Measurements from ENCODE around the gene SERTAD2. TPM values are rescaled to one million over a fixed set of nuclear protein-coding genes. Genes with fewer than 3 reads are reported as not detected.

The SERTAD2 gene
- total RNA-seq, 2 donors from 2014 or later: 11.2 to 20.7 TPM

GRCh38 chr2:64626146-64626809 lies 27.4 kb downstream of the SERTAD2 start:
- no peak overlapping the region for H3K27ac ChIP-seq
- intact Hi-C loops (cut with DNase I): no loop called here

DNA sequence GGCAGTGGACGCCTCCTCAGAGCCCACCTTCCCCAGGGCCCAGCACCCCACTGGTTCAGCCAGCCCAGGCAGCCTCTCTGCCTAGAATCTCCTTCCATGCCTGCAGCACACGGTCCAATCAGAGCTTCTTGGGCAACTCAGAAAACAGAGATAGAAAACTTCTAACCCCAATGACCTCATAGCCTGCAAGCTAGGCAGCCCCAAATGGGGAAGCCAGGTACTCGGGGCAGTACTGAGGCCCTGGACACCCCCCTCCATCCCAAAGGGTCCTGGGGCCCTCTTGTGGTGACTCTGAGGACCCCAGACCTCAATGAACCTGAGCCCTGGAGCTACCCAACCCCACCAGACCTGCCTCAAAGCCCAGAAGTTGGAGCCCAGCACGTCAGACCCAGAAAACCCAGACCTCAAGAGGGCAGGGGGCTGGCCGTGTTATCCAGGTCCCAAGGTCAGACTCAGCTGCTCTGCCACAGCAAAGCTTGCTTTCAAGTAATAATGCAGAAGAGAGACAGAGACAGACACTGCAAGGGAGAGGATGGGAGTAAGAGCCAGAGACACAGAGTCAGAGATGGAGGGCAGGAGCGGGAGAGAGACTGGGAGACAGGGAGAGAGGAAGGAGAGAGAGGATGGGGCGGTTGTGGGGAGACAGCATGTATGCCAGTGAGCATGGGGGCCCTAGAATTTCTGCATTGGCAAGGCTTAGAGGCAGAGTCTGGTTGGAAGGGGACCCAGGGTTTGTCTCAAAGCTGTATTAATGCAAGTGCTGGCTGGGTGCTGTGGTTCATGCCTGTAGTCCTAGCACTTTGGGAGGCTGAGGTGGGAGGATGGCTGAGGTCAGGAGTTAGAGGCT lies 28.2 kb downstream of the SERTAD2 start:
- Histone ChIP-seq H3K27ac (no peak overlapping the region), H3K4me1 (no peaks in the 10 kb centered on the region), H3K27me3 (no peaks in the 10 kb centered on the region), H3K4me3 (no peak overlapping the region), H3K9me3 (no peaks in the 10 kb centered on the region), H3K36me3 (no peaks in the 10 kb centered on the region), H3K9ac (ENCODE audit: low read depth in 2 of 2, low read length in 2 of 2) (no peak overlapping the region)
- TF ChIP-seq, protein P1, sequence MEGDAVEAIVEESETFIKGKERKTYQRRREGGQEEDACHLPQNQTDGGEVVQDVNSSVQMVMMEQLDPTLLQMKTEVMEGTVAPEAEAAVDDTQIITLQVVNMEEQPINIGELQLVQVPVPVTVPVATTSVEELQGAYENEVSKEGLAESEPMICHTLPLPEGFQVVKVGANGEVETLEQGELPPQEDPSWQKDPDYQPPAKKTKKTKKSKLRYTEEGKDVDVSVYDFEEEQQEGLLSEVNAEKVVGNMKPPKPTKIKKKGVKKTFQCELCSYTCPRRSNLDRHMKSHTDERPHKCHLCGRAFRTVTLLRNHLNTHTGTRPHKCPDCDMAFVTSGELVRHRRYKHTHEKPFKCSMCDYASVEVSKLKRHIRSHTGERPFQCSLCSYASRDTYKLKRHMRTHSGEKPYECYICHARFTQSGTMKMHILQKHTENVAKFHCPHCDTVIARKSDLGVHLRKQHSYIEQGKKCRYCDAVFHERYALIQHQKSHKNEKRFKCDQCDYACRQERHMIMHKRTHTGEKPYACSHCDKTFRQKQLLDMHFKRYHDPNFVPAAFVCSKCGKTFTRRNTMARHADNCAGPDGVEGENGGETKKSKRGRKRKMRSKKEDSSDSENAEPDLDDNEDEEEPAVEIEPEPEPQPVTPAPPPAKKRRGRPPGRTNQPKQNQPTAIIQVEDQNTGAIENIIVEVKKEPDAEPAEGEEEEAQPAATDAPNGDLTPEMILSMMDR (IDR thresholded peaks at IDR 0.05): no peak
- intact Hi-C loops (cut with DNase I): no loop called here
- no peak for DNase-seq

More at GRCh38 chr2:64626146-64626809, 27.4 kb downstream of the SERTAD2 start:
- Histone ChIP-seq H3K9ac (ENCODE audit: low read depth in 2 of 2, low read length in 2 of 2) (no peak overlapping the region), H3K9me3 (no peaks in the 10 kb centered on the region), H3K36me3 (no peaks in the 10 kb centered on the region), H3K27me3 (no peaks in the 10 kb centered on the region), H3K4me1 (no peaks in the 10 kb centered on the region), H3K4me3 (no peak overlapping the region)
- TF ChIP-seq, protein P1 (IDR thresholded peaks at IDR 0.05): no peak
- no peak for DNase-seq

- DNase-seq: no peak
These were observed 28.9 kb downstream of the SERTAD2 start for GRCh38 chr2:64624862-64625261.

GRCh38 chr2:64624108-64624610 lies 29.6 kb downstream of the SERTAD2 start:
- no peaks in the 10 kb centered on the region for H3K9me3 ChIP-seq
- H3K27me3 ChIP-seq: no peaks in the 10 kb centered on the region
- TF ChIP-seq, protein P1 (IDR thresholded peaks at IDR 0.05): no peak
- H3K27ac ChIP-seq: no peak overlapping the region
- no peak overlapping the region for H3K4me3 ChIP-seq
- intact Hi-C loops (cut with DNase I): no loop called here
- no peaks in the 10 kb centered on the region for H3K4me1 ChIP-seq
- H3K9ac ChIP-seq (ENCODE audit: low read depth in 2 of 2, low read length in 2 of 2): no peak overlapping the region
- H3K36me3 ChIP-seq: no peaks in the 10 kb centered on the region
- no peak for DNase-seq

More at GRCh38 chr2:64624862-64625261, 28.9 kb downstream of the SERTAD2 start:
- H3K9me3 ChIP-seq: no peaks in the 10 kb centered on the region
- H3K9ac ChIP-seq (ENCODE audit: low read depth in 2 of 2, low read length in 2 of 2): no peak overlapping the region
- H3K4me3 ChIP-seq: no peak overlapping the region
- H3K27me3 ChIP-seq: no peaks in the 10 kb centered on the region
- H3K27ac ChIP-seq: no peak overlapping the region
- intact Hi-C loops (cut with DNase I): no loop called here
- TF ChIP-seq, protein P1 (IDR thresholded peaks at IDR 0.05): no peak
- no peaks in the 10 kb centered on the region for H3K36me3 ChIP-seq
- H3K4me1 ChIP-seq: no peaks in the 10 kb centered on the region

GRCh38 chr2:64623242-64623850 lies 30.4 kb downstream of the SERTAD2 start:
- Histone ChIP-seq H3K36me3 (no peaks in the 10 kb centered on the region), H3K4me3 (no peak overlapping the region), H3K4me1 (no peaks in the 10 kb centered on the region), H3K27ac (no peak overlapping the region), H3K9me3 (no peaks in the 10 kb centered on the region), H3K9ac (ENCODE audit: low read depth in 2 of 2, low read length in 2 of 2) (no peak overlapping the region), H3K27me3 (no peaks in the 10 kb centered on the region)
- intact Hi-C loops (cut with DNase I): no loop called here
- no peak for DNase-seq
- TF ChIP-seq, protein P1 (IDR thresholded peaks at IDR 0.05): no peak

All from colonic mucosa (tissue), 4 donors.